Left colon (tissue), 2 donors: ENCODE measurements around the gene RUSF1. TPM values are rescaled to one million over a fixed set of nuclear protein-coding genes. Genes with fewer than 3 reads are reported as not detected.

Source experiments
- total RNA-seq, 2 donors: library from RNA; stranded (reverse); fragmentation: NEBNext Ultra II Directional; extraction: Animal tissue kit (Norgen Biotek cat#: 25700); gene quantifications; one replicate each; pipeline ENCODE4 v1.2.1, GENCODE V29; 2021
- donor health status: DM: no; HTN: no; CAD: no.
- donor health status: DM: yes; HTN: yes; CAD: no.

The RUSF1 gene
- total RNA-seq, 2 donors from 2014 or later = 56.5 to 65.4 TPM

Other genes with a start within 250 kb of the RUSF1 start
- gene ITGAM, start 248.4 kb downstream of the RUSF1 start, total RNA-seq = 1 to 10 TPM; 2.6 to 6.9 TPM
- 1 to 10 TPM; 1.6 to 3.8 TPM for gene ITGAX, start 153.2 kb downstream of the RUSF1 start, total RNA-seq
- gene ITGAD, start 115.1 kb downstream of the RUSF1 start, total RNA-seq = under 1 TPM in 1 of 2 donors, not detected in 1; 0.11 TPM
- not detected for gene COX6A2, start 80.0 kb downstream of the RUSF1 start, total RNA-seq
- gene ZNF843, start 65.6 kb downstream of the RUSF1 start, total RNA-seq = under 1 TPM; 0.31 to 0.39 TPM
- gene ARMC5, start 48.9 kb downstream of the RUSF1 start, total RNA-seq = 1 to 10 TPM; 7.0 to 8.5 TPM
- 10 to 100 TPM in 1 of 2 donors, 1 to 10 TPM in 1; 7.4 to 42.8 TPM for gene TGFB1I1, start 36.2 kb downstream of the RUSF1 start, total RNA-seq
- gene SLC5A2, start 25.3 kb downstream of the RUSF1 start, total RNA-seq = under 1 TPM; 0.28 to 0.79 TPM
- gene AHSP, start 19.5 kb upstream of the RUSF1 start, total RNA-seq = not detected